ENCODE results near the gene GOLPH3L. TPM values are rescaled to one million over a fixed set of nuclear protein-coding genes. Genes with fewer than 3 reads are reported as not detected.

GOLPH3L gene
- total and polyA plus RNA-seq, 10 of the 15 experiments (the other 5 are each of a cell fraction or from before 2014, with no cell fraction given) = 7.7 to 29.9 (median 19.2) TPM

GRCh38 chr1:150696590-150696989 lies 364 bp downstream of the GOLPH3L start:
- ChIA-PET RAD21 (ENCODE audit: unreplicated experiment) (interaction anchor here (1.0 to 2.6 kb wide), 13 partner anchors 10 to 300 kb away, joined by 3 to 23 read pairs (median 5); partner anchors contain the start of genes CTSS, ENSA and MCL1), CTCF (interaction anchor here (0.7 to 2.5 kb wide), 11 partner anchors 10 to 427 kb away, joined by 3 to 18 read pairs (median 5); partner anchors contain the start of genes APH1A, CDC42SE1, CTSS and ENSA), SMC1A (ENCODE audit: uncharacterized antibody, unreplicated experiment) (interaction anchor here (0.7 to 2.4 kb wide), 23 partner anchors 10 to 230 kb away, joined by 3 to 20 read pairs (median 5); partner anchors contain the start of genes CTSS, ENSA, HORMAD1 and MCL1), POLR2A (interaction anchor here (0.6 to 1.9 kb wide), 18 partner anchors 9 to 320 kb away, joined by 3 to 16 read pairs (median 5); partner anchors contain the start of genes ENSA and SETDB1)
- intact Hi-C loops (cut with micrococcal nuclease; ENCODE audit: unreplicated experiment) (loop anchor here (5.0 kb wide), 1 partner anchor 134 kb away; no protein-coding TSS in a partner anchor), in situ Hi-C loops (cut with MboI) (no loop called here)
- 0% methylated on average over 3 of the region's 6 CpGs for WGBS (ENCODE audit: insufficient coverage, insufficient replicate concordance, low lambda C conversion rate, missing lambda C conversion rate)
- ATAC-seq (no peak; the same call in 2 of the 3 replicates), FAIRE-seq (no peak), DNase-seq (ENCODE audit: low read depth, low spot score) (no peak)
- Histone ChIP-seq H4K20me1 (ENCODE audit: control insufficient read depth, insufficient read depth) (no peaks in the 10 kb centered on the region), H3K27me3 (replicated peaks in 1 of 2; ENCODE audit: control insufficient read depth in 2 of 2, insufficient read depth in 2 of 2, low read length in 1 of 2) (no peaks in the 10 kb centered on the region), H2AFZ (ENCODE audit: control insufficient read depth, low read depth, low read length) (peak overlapping the region; percentile 89), H3K79me2 (ENCODE audit: control insufficient read depth, insufficient read depth, low read length) (peaks cover 15% of the 10 kb centered on the region), H3K9ac (ENCODE audit: control insufficient read depth, insufficient read depth, low read length) (peak overlapping the region; percentile 48; the same call in 1 of the 2 replicates), H3K36me3 (ENCODE audit: control insufficient read depth in 2 of 2, insufficient read depth in 2 of 2, low read length in 1 of 2) (peaks cover 0 to 13% of the 10 kb centered on the region in 2 experiments; a peak in 1 of 4 replicates), H3K9me3 (replicated peaks; ENCODE audit: control insufficient read depth, insufficient read depth, low read length) (no peaks in the 10 kb centered on the region), H3K27ac (ENCODE audit: control insufficient read depth, insufficient read depth) (peak overlapping the region; percentile 45), H3K4me1 (ENCODE audit: control insufficient read depth, insufficient read depth, low read length) (peaks cover 3% of the 10 kb centered on the region; the same call in 1 of the 2 replicates), H3K4me2 (ENCODE audit: control insufficient read depth, insufficient read depth) (peak overlapping the region; percentile 66), H3K4me3 (peak overlapping the region; percentile 72)
- BruUV-seq (replicated peaks) = no TSS peak
- no peak for TF ChIP-seq IKZF2 (IDR thresholded peaks at IDR 0.05)
- TF ChIP-seq FOXM1 (IDR thresholded peaks at IDR 0.05; ENCODE audit: low read depth, low read length) = 0 out of 2 replicates have a peak, but pooled peaks have one; percentile 26

- ChIA-PET RAD21 (ENCODE audit: unreplicated experiment) (interaction anchor here (1.6 to 2.6 kb wide), 4 partner anchors 66 to 133 kb away, joined by 4 to 23 read pairs (median 15); partner anchors contain the start of genes CTSS, ENSA and MCL1), CTCF (interaction anchor here (0.6 to 2.5 kb wide), 7 partner anchors 12 to 298 kb away, joined by 3 to 18 read pairs (median 6); partner anchors contain the start of gene ENSA)
- H3K27ac ChIP-seq (ENCODE audit: control insufficient read depth, insufficient read depth) = peak overlapping the region; percentile 6; the same call in 1 of the 2 replicates
These were observed 792 bp downstream of the GOLPH3L start for GRCh38 chr1:150696162-150696561.

More at GRCh38 chr1:150696162-150696561, 792 bp downstream of the GOLPH3L start:
- intact Hi-C loops (cut with micrococcal nuclease; ENCODE audit: unreplicated experiment) (loop anchor here (5.0 kb wide), 1 partner anchor 134 kb away; no protein-coding TSS in a partner anchor), in situ Hi-C loops (cut with MboI) (no loop called here)
- Histone ChIP-seq H3K4me3 (peak overlapping the region; percentile 72), H3K79me2 (ENCODE audit: control insufficient read depth, insufficient read depth, low read length) (peaks cover 15% of the 10 kb centered on the region), H4K20me1 (ENCODE audit: control insufficient read depth, insufficient read depth) (no peaks in the 10 kb centered on the region), H3K27me3 (replicated peaks in 1 of 2; ENCODE audit: control insufficient read depth in 2 of 2, insufficient read depth in 2 of 2, low read length in 1 of 2) (no peaks in the 10 kb centered on the region), H3K9ac (ENCODE audit: control insufficient read depth, insufficient read depth, low read length) (0 out of 2 replicates have a peak overlapping the region, but pooled peaks have one; percentile 22), H2AFZ (ENCODE audit: control insufficient read depth, low read depth, low read length) (no peak overlapping the region), H3K9me3 (replicated peaks; ENCODE audit: control insufficient read depth, insufficient read depth, low read length) (no peaks in the 10 kb centered on the region), H3K4me2 (ENCODE audit: control insufficient read depth, insufficient read depth) (peak overlapping the region; percentile 66), H3K36me3 (ENCODE audit: control insufficient read depth in 2 of 2, insufficient read depth in 2 of 2, low read length in 1 of 2) (peaks cover 0 to 13% of the 10 kb centered on the region in 2 experiments; a peak in 1 of 4 replicates), H3K4me1 (ENCODE audit: control insufficient read depth, insufficient read depth, low read length) (peaks cover 3% of the 10 kb centered on the region; the same call in 1 of the 2 replicates)
- SMC1A ChIA-PET (ENCODE audit: uncharacterized antibody, unreplicated experiment) = interaction anchor here (0.9 to 2.4 kb wide), 9 partner anchors 12 to 226 kb away, joined by 3 to 20 read pairs (median 8); partner anchors contain the start of genes CTSS, ENSA and MCL1
- ATAC-seq (no peak), FAIRE-seq (no peak), DNase-seq (ENCODE audit: low read depth, low spot score) (no peak)
- no TSS peak for BruUV-seq (replicated peaks)
- TF ChIP-seq PML (IDR thresholded peaks at IDR 0.05; ENCODE audit: low read length) (no peak), RELA (IDR thresholded peaks at IDR 0.05; ENCODE audit: borderline replicate concordance, partially characterized antibody) (no peak), IRF4 (IDR thresholded peaks at IDR 0.05; ENCODE audit: low read depth, low read length) (no peak), ZBTB40 (IDR thresholded peaks at IDR 0.05; ENCODE audit: borderline replicate concordance) (peak; percentile 79; the same call in 1 of the 2 replicates), ZNF622 (IDR thresholded peaks at IDR 0.05) (no peak), CBX5 (IDR thresholded peaks at IDR 0.05; ENCODE audit: low read depth) (no peak)
- POLR2A ChIA-PET = interaction anchor here (0.8 to 1.7 kb wide), 7 partner anchors 14 to 232 kb away, joined by 4 to 8 read pairs (median 5); partner anchors contain the start of gene SETDB1
- 0% methylated on average over 1 of the region's 1 CpG for WGBS (ENCODE audit: insufficient coverage, insufficient replicate concordance, low lambda C conversion rate, missing lambda C conversion rate)
